ENCODE results near the gene OR13C5.

- TF ChIP-seq CTCF (IDR thresholded peaks at IDR 0.05; ENCODE audit: low read length) = no peak
- no peak for TF ChIP-seq EZH2phosphoT487 (IDR thresholded peaks at IDR 0.05; ENCODE audit: low read length)
Measured at GRCh38 chr9:104568868-104569267, 30.3 kb downstream of the OR13C5 start, which contains the start of gene OR13C8.
